GM10266 (cell line): ENCODE measurements around the gene CDK5RAP2.

Experiments used
- DNase-seq: peaks from one replicate; pipeline ENCODE4 v3.0.0; 2012; ENCODE audit errors: extremely low spot score
- TF ChIP-seq, protein P1 (sequence below): IDR thresholded peaks from 2 replicates; pipeline ENCODE4 v1.5.1; 2012; ENCODE audit warnings: mild to moderate bottlenecking, low read depth; ENCODE audit not compliant: control insufficient read depth, insufficient read depth; ENCODE audit errors: missing control alignments

CDK5RAP2 gene

DNA sequence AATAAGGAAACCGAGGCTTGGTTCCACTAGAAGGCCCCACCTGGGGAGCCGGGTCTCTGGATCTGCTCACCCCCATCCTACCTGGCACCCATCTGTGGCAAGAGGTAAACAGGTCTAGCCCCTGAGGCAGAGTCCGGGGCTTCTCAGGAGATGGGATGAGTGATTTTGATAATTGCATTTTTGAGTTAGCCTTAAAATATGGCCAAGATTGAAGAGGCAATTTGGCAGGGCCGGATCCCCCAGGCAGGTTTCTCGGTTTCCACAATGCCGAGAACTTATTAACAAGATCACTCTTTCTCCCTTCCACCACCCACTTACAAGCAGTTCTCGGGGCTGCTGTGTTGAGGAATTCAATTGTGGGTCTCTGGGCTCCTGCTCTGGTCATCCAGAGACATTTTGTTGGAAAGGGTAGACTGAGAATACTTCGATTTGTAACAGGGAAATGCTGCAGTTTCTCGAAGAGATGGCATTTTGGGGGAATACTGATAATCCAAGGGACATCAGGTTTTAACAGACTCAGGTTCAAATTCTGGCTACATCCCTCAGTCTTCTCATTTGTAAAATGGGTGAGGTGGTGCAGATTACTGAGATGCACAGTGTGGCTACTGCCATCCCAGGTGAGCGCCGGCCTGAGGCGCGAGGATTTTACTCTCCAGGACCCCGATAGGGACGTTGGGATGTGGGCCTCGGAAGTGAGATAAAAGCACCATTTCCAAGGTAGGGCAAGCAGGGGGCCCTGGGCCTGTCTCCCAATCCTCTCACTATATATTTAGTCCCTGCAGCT, 194.2 kb downstream of the CDK5RAP2 start:
- DNase-seq: no peak
- TF ChIP-seq, protein P1, sequence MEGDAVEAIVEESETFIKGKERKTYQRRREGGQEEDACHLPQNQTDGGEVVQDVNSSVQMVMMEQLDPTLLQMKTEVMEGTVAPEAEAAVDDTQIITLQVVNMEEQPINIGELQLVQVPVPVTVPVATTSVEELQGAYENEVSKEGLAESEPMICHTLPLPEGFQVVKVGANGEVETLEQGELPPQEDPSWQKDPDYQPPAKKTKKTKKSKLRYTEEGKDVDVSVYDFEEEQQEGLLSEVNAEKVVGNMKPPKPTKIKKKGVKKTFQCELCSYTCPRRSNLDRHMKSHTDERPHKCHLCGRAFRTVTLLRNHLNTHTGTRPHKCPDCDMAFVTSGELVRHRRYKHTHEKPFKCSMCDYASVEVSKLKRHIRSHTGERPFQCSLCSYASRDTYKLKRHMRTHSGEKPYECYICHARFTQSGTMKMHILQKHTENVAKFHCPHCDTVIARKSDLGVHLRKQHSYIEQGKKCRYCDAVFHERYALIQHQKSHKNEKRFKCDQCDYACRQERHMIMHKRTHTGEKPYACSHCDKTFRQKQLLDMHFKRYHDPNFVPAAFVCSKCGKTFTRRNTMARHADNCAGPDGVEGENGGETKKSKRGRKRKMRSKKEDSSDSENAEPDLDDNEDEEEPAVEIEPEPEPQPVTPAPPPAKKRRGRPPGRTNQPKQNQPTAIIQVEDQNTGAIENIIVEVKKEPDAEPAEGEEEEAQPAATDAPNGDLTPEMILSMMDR: no peak

DNA sequence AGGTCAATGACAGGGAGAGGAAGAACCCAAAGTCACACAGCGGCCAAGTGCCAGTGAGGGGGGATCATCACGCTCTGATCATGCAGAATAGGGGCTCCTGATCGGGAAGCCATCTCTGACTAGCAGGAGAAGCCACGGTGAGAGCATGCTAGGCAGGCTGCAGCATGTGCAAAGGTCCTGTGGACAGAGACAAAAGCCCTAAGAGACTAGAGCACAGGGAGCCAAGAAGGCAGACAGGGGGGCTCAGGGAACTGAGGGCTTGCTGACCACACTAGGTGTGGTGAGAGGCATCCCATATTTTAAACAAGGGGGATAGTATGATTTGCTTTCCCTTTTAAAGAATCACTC, 195.1 kb downstream of the CDK5RAP2 start:
- TF ChIP-seq, protein P1: no peak
- DNase-seq: no peak

DNA sequence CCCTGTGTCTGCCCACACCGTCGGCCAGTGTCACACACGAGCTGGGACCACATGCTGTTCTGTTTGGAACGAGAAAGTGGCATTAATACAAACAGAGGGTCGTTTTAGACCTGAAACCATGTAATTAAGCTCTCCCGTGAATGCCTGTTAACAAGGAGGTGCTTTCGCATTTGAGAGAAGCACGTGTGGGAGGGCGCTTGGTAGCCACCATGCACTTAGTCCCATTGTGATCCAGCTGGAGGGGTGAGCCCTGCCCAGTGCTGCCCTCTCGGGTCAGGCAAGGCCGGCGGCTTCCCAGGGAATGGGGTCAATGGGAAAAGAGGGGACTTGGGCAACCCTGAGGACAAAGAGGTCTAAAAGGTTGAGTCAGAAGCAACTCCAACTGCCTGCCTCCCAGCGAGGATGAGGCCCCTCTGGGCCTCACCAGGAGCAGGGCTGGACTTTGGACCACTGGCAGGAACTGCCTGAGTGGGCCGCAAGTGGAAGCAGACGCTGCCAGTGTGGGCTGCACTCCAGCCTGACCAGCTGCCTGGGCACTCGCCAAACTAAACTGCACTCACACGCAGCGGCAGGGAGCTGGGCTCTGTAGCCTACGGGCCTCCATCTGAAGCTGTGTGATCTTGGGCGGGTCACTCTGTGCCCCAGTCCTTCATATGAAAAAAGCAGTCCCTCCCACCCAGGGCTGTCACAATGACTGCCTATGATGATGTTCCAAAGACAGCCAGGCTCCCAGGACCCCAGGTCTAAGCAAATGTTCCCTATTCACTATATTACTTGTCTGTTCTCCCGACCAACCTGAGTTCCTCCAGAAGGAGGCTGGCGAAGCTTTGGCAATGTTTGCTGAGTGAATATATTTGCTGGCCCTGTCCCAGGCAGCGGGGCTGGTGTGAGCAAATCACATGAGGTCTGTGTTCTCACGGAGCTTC, 195.7 kb downstream of the CDK5RAP2 start:
- DNase-seq: no peak
- TF ChIP-seq, protein P1: no peak

DNA sequence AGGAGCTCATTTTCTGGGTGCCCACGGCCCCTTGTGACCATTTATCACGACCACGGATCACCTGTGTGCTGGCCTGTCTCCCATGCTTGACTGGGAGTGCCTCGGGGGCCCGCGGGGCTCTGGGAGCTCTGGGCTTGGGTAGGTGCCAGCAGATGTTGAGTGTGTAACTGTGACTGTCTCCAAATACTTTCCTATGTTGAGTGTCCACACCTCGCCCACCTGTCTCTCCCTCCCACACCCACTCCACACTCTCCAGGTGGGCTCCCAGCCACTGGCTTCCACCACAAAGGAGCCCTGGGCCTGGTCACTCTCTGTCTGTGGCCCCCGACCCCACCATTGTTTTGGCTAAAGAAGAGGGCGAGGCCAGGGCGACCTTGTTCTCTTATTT, 196.4 kb downstream of the CDK5RAP2 start:
- TF ChIP-seq, protein P1: no peak
- no peak for DNase-seq

DNA sequence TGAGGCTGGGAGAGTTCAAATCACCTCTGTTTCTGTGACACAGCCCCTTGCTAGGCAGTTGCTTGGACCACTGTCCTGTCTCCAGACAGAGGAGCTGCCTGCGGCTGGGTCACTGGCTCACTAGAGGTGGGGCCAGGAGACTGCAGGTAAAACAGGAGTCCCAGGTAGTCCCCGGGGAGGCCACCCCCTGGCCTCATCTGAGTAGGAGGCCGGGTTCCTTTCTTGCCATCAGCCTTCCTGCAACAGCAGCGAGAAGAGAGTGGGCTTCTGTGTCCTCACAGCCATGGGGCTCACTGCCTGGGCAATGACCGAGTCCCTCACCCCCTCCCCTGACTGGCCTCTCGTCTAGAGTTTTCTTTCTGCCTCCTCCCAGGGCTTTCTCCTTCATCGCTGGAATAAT, 197.5 kb downstream of the CDK5RAP2 start:
- DNase-seq: no peak
- TF ChIP-seq, protein P1: no peak

DNA sequence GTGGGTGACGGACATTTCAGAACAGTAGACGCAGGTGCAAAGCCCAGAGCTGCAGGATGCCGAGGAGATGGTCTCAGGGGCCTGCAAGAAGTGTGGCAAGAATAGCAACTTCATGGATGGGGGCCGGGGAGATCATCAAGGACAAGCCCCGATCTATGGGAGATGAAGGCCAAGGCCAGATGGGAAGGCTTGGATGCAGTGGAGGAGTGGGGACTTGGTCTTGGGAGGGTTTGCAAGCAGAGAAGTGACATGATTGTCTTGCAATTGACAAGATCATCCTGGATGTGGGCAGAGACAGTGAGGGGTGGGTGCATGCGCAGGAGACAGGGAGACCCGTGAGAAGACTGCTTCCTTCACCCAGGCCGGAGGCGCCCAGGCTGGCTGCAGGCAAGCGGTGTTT, 198.1 kb downstream of the CDK5RAP2 start:
- TF ChIP-seq, protein P1: no peak
- no peak for DNase-seq

DNA sequence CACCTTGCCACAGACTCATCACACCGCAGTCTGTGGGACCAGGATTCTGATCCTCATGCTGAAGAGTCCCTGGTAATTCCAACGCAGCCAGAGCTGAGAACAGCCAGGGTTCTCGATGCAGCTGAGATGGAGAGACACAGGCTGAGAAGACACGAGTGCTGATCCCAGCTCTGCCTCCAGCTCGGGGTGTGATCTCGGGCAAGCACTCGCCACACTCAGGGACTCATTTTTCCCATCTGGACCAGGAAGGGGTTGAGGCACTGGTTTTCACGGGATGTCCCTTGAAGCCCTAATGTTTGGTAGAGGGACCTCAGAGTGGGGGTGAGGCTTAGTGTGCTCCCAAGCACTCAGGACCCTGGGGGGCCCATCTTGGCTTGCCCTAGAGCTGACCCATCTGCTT, 200.4 kb downstream of the CDK5RAP2 start:
- TF ChIP-seq, protein P1: no peak
- DNase-seq: no peak
